Dermis blood vessel endothelial cell (primary cell): Measurements from ENCODE around the gene ABRAXAS1. TPM values are rescaled to one million over a fixed set of nuclear protein-coding genes. Genes with fewer than 3 reads are reported as not detected.

Source experiments
- DNase-seq: peaks from one replicate; pipeline ENCODE4 v3.0.0; 2010
- total RNA-seq: library from RNA; depleted of rRNA; stranded (reverse); fragments of >200 nt; gene quantifications from 2 replicates; pipeline ENCODE4 v1.2.3, GENCODE V29; 2014

Gene ABRAXAS1
- total RNA-seq, 1 donor from 2014 or later: 22.0 TPM

DNA sequence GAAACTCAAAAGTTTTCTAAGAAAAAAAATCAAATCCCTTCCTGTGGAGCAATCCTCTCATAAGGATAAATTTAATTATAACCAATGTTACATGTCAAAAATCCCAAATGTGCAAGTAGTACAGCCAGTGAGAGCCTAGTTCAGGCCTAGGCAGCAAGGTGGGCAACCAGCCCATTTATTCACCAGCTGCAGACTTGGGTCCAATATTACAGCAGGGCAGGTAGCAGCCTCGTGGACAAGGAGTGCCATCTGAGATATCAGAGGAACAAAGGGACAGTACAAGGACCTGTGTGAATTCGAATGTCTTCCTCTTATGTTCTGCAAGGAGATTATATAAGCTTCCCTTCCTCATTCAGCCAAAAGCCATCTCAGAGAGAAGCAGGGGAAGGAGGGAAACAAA lies 35.9 kb downstream of the ABRAXAS1 start:
- DNase-seq: no peak

DNA sequence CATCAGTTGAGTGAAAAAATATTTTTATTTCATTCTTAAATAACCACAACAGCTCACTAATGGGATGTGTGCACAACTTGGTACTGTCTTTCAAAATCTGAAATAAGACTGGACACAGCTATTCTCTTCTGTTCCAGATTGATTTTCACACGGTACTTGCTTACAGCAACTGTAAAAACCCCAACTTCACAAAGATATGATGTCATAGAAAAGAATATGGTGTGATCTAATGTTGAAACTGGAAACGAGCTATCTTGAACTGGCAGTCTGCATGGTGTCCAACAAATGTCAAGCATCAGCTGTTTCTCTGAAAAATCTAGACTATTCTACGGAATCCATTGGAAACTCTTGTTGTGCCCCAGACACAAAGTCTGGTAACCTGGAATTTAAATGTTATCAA lies 44.0 kb downstream of the ABRAXAS1 start:
- DNase-seq: no peak

DNA sequence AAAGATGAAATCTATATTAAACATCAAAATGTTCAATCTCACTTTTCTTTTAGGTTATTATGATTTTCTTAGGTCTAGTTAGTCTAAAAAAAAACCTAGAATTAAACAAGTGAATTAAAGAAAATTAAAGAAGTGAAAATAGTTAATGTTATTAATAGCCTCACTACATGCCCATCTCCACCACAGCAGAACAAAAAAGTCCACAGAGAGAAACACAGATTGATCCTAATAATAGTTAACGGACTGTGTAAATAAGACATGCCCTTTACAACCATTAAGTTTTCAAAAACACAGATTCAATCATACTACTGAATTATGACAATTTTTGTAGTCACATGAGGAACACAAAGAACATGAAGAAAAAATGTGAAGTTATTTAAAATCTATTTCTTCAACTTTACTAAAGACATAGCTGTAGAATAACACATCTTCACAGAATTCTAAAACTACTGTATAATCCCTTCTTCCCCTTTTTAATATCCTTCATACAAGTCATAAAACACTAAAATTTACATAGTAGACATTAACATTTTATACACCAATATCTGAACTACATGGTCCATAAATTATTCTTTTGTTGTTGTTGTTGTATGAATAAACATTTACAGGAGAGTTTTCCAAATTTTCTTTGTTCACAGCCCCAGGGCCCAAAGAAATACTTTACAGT lies 44.6 kb downstream of the ABRAXAS1 start:
- no peak for DNase-seq

DNA sequence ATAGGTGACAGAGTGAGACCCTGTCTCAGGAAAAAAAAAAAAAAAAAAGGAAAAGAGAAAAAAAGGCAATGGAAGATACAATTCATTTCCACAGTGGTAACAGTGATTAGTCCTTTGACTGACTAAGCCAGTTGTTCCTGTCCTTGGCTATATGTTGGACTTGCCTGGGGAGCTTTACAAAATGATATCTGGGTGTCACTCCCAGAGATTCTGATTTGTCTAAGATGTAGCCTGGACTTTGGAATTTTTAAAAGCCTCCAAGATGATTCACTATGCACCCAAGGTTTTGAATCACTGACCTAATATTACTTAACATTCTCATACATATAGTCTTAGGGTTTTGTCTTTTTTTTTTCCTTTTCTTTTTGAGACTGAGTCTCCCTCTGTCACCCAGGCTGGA lies 46.2 kb downstream of the ABRAXAS1 start:
- no peak for DNase-seq

DNA sequence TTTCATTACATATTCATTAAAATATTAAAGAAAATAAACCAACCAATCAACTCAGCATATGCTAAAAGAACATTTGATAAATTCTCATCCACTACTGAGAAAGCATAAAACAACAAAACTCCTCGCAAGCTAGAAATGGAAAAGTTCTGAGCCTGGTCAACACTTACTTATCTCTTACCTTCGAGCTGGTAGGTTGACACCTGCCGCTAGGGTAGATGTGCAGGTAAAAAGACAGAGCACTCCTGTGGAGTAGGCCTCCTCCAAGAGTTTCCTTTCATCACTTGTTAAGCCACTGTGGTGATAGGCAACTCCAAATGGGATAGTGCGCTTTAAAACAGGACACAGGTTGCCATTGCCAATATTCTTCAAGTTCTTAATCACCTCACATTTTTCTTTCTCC lies 48.2 kb downstream of the ABRAXAS1 start:
- DNase-seq: no peak

DNA sequence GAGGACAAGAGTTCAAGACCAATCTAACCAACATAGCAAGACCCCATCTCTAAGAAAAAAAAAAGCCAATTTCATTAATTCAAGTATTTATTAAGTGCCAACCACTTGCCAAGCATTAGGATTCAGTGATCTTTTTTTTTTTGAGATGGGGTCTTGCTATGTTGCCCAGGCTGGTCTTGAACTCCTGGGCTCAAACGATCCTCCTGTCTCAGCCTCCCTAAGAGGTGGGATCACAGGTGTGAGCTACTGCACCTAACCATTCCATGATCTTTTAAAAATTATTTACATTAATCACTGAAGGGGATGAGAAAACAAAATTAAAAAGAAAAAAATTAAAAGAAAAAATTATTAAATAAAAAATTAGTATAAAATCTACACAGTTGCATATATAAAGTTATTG lies 53.7 kb downstream of the ABRAXAS1 start:
- DNase-seq: no peak

DNA sequence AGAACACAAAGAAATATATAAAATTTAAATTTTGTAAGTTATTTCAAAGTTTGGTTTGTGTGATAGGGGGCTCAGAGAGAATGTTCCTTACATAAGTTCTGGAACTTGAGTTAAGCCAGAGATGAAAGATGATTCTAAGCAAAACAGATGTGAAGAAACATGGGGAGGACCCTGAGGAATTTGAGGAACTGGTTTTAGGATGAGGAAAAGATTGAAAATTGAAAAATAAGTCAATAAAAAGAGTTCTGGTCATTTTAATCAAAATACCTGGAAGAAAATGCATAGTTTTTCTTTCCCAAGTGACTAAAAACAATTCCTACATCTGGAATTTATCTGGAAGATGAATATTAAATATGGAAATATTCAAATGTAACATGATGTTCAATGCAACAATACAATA lies 66.7 kb downstream of the ABRAXAS1 start:
- no peak for DNase-seq

DNA sequence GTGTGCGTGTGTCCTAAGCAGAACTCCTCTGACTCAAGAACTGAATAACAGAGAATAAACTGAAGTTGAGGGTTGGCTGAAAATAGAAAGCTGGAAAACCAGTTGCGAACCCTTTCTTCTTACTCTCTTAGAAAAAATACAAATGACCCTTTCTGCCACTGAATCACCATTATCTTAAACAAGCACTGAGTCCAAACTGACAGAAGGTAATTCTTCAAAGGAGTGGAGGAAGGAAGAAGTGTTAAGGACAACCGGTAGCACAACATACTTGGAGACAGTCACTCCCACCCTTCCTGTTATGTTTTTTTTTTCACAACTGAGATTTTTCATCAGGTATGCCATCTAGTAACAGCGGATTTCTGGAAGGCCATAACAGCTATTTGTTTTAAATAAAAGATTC lies 67.3 kb downstream of the ABRAXAS1 start:
- DNase-seq: no peak

DNA sequence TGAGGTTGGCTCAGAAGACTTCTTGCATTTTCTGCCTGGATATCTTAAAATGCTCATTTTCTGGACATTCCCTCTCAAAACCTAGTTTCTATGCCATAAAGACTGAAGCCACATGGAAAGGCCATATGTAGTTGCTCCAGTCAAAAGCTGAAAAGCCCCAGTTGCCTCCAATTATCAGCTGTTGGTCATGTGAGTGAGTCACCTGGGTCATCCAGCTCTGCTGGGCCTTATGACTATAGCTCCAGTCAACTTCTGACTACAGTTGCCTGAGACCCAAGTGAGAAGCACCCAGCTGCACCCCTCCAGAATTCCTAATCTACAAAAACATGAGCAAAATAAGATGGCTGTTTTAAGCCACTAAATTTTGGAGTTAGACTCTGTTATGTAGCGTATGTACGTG lies 71.2 kb downstream of the ABRAXAS1 start:
- no peak for DNase-seq

Other genes with a start within 250 kb of the ABRAXAS1 start
- 16.5 and 19.7 TPM in 2 replicates for gene COQ2, start 200.3 kb downstream of the ABRAXAS1 start, total RNA-seq
- 6.6 and 12.0 TPM in 2 replicates for gene HPSE, start 150.3 kb downstream of the ABRAXAS1 start, total RNA-seq
- gene HELQ, start 29.3 kb downstream of the ABRAXAS1 start, total RNA-seq: 14.1 and 17.7 TPM in 2 replicates
- gene MRPS18C, start 29.0 kb downstream of the ABRAXAS1 start, total RNA-seq: 20.9 and 21.4 TPM in 2 replicates
- gene GPAT3, start 51.0 kb upstream of the ABRAXAS1 start, total RNA-seq: 14.8 and 20.6 TPM in 2 replicates